GM23338 (cell line): ENCODE data around the gene CDHR4. TPM values are rescaled to one million over a fixed set of nuclear protein-coding genes. Genes with fewer than 3 reads are reported as not detected.

Experiments
- ATAC-seq: fragments of 200-7000 bp; cut with Tn5 transposase; 3 replicates; pipeline ENCODE4 v1.9.1; 2020
- DNase-seq: peaks from one replicate; pipeline ENCODE4 v3.0.0-alpha.2; 2015; ENCODE audit warnings: low spot score
- H2AFZ ChIP-seq: fragments of 200-600 bp; sonication (generic); 2 replicates; pipeline ENCODE4 v1.8.0; 2016; ENCODE audit warnings: antibody characterized with exemption, mild to moderate bottlenecking, moderate library complexity
- H3F3A ChIP-seq: fragments of 200-600 bp; sonication (generic); replicated peaks from 2 replicates; pipeline ENCODE4 v1.8.0; 2017; ENCODE audit warnings: antibody characterized with exemption, mixed run types, low read depth
- H3K27ac ChIP-seq: fragments of 200-600 bp; sonication (generic); 2 replicates; pipeline ENCODE4 v1.6.1; 2016; ENCODE audit warnings: low read depth
- H3K27me3 ChIP-seq: fragments of 200-600 bp; sonication (generic); 2 replicates; pipeline ENCODE4 v1.8.0; 2016; ENCODE audit warnings: mild to moderate bottlenecking, mixed run types, moderate library complexity; ENCODE audit not compliant: insufficient read depth
- H3K36me3 ChIP-seq: fragments of 200-600 bp; sonication (generic); 2 replicates; pipeline ENCODE4 v1.8.0; 2016; ENCODE audit warnings: mild to moderate bottlenecking; ENCODE audit not compliant: insufficient read depth
- H3K4me1 ChIP-seq: fragments of 200-600 bp; sonication (generic); 2 replicates; pipeline ENCODE4 v1.8.0; 2016; ENCODE audit warnings: mild to moderate bottlenecking, moderate library complexity; ENCODE audit not compliant: insufficient read depth
- H3K4me2 ChIP-seq: fragments of 200-600 bp; sonication (generic); 2 replicates; pipeline ENCODE4 v1.7.1; 2017; ENCODE audit warnings: mixed run types
- H3K4me3 ChIP-seq: fragments of 200-600 bp; sonication (generic); 2 replicates; pipeline ENCODE4 v1.6.1; 2016; ENCODE audit warnings: mixed run types
- H3K79me2 ChIP-seq: fragments of 200-600 bp; sonication (generic); replicated peaks from 2 replicates; pipeline ENCODE4 v1.8.0; 2017; ENCODE audit warnings: mild to moderate bottlenecking; ENCODE audit not compliant: insufficient read depth
- H3K9me2 ChIP-seq: fragments of 200-600 bp; sonication (generic); 2 replicates; pipeline ENCODE4 v1.8.0; 2017; ENCODE audit not compliant: insufficient read depth
- H4K20me1 ChIP-seq: fragments of 200-600 bp; sonication (generic); replicated peaks from 2 replicates; pipeline ENCODE4 v1.8.0; 2017; ENCODE audit warnings: mild to moderate bottlenecking; ENCODE audit not compliant: insufficient read depth
- H3K27ac Mint-ChIP-seq: 2 replicates; pipeline ENCODE4 v1.8.0; 2020; ENCODE audit warnings: inconsistent platforms, mild to moderate bottlenecking, moderate library complexity, mixed read lengths
- H3K27me3 Mint-ChIP-seq: 3 replicates; pipeline ENCODE4 v1.8.0; 2022; ENCODE audit warnings: low read depth, mild to moderate bottlenecking, moderate library complexity, mixed read lengths, inconsistent platforms; ENCODE audit not compliant: insufficient read depth, poor library complexity
- H3K36me3 Mint-ChIP-seq: 3 replicates; pipeline ENCODE4 v1.8.0; 2021; ENCODE audit warnings: low read depth, mild to moderate bottlenecking, inconsistent platforms, moderate library complexity, mixed read lengths
- H3K4me1 Mint-ChIP-seq: 3 replicates; pipeline ENCODE4 v1.8.0; 2020; ENCODE audit warnings: mild to moderate bottlenecking, inconsistent platforms, mixed read lengths
- H3K4me3 Mint-ChIP-seq: 3 replicates; pipeline ENCODE4 v1.8.0; 2021; ENCODE audit warnings: moderate library complexity, mild to moderate bottlenecking, inconsistent platforms, mixed read lengths
- H3K9me3 Mint-ChIP-seq: 3 replicates; pipeline ENCODE4 v1.8.0; 2020; ENCODE audit warnings: moderate library complexity, mild to moderate bottlenecking, inconsistent platforms, mixed read lengths
- CREB1 ChIP-seq: fragments of 250-450 bp; sonication (Bioruptor Pico); IDR thresholded peaks from 2 replicates; pipeline ENCODE4 v1.5.0; 2020; ENCODE audit warnings: low read depth, mild to moderate bottlenecking, moderate library complexity
- CTCF ChIP-seq, 2 experiments: fragments of 200-600 bp in 1 of 2; sonication (generic) in 1 of 2; conservative IDR thresholded peaks; 2 replicates each; pipeline versions ENCODE4 v1.5.1 to v1.6.1; 2016 to 2017; ENCODE audit warnings: antibody characterized with exemption in 2 of 2, low read depth in 2 of 2, mild to moderate bottlenecking in 2 of 2, moderate library complexity in 1 of 2
- EZH2 ChIP-seq: fragments of 200-600 bp; sonication (generic); IDR thresholded peaks from one replicate; pipeline ENCODE4 v1.8.0; 2017; ENCODE audit warnings: antibody characterized with exemption, mild to moderate bottlenecking, low read depth; ENCODE audit not compliant: unreplicated experiment
- EZH2phosphoT487 ChIP-seq: fragments of 200-600 bp; sonication (generic); IDR thresholded peaks from one replicate; pipeline ENCODE4 v1.8.1; 2018; ENCODE audit warnings: antibody characterized with exemption; ENCODE audit not compliant: unreplicated experiment
- JUNB ChIP-seq: IDR thresholded peaks from one replicate; pipeline ENCODE4 v1.6.1; 2016; ENCODE audit warnings: antibody characterized with exemption; ENCODE audit not compliant: unreplicated experiment
- NANOG ChIP-seq: IDR thresholded peaks from 2 replicates; pipeline ENCODE4 v1.6.1; 2016; ENCODE audit warnings: antibody characterized with exemption, borderline replicate concordance
- POLR2AphosphoS5 ChIP-seq: IDR thresholded peaks from 2 replicates; pipeline ENCODE4 v1.6.1; 2016; ENCODE audit warnings: antibody characterized with exemption, low read depth
- STAT1 ChIP-seq: IDR thresholded peaks from one replicate; pipeline ENCODE4 v1.6.1; 2016; ENCODE audit warnings: antibody characterized with exemption; ENCODE audit not compliant: unreplicated experiment
- ZNF114 ChIP-seq: fragments of 250-450 bp; sonication (Bioruptor Pico); IDR thresholded peaks from 2 replicates; pipeline ENCODE4 v1.5.0; 2020; ENCODE audit warnings: mild to moderate bottlenecking, moderate library complexity
- ZNF331 ChIP-seq: fragments of 250-450 bp; sonication (Bioruptor Pico); IDR thresholded peaks from 2 replicates; pipeline ENCODE4 v1.5.0; 2020; ENCODE audit warnings: low read depth, mild to moderate bottlenecking, moderate library complexity
- ZNF462 ChIP-seq: fragments of 250-450 bp; sonication (Bioruptor Pico); IDR thresholded peaks from 2 replicates; pipeline ENCODE4 v1.5.0; 2020; ENCODE audit warnings: mild to moderate bottlenecking, moderate library complexity
- polyA plus RNA-seq: library from polyadenylated mRNA; unstranded; fragments of >200 nt; fragmentation: Nextera tagmentation; extraction: Ambion mirVana; gene quantifications from 2 replicates; pipeline ENCODE4 v1.2.1, GENCODE V29; 2016
- total RNA-seq: library from RNA; depleted of rRNA; stranded (reverse); fragments of >200 nt; shearing (Covaris generic); gene quantifications from 2 replicates; pipeline ENCODE4 v1.2.3, GENCODE V29; 2014
- TF ChIP-seq, protein P1 (sequence below): IDR thresholded peaks from one replicate; pipeline ENCODE4 v1.6.1; 2018; ENCODE audit warnings: antibody characterized with exemption; ENCODE audit not compliant: unreplicated experiment
- TF ChIP-seq, protein P2 (sequence below): IDR thresholded peaks from 2 replicates; pipeline ENCODE4 v1.6.1; 2016; ENCODE audit warnings: antibody characterized with exemption

The CDHR4 gene
- total and polyA plus RNA-seq, 2 experiments from 2014 or later: 0.24 to 0.26 TPM

DNA sequence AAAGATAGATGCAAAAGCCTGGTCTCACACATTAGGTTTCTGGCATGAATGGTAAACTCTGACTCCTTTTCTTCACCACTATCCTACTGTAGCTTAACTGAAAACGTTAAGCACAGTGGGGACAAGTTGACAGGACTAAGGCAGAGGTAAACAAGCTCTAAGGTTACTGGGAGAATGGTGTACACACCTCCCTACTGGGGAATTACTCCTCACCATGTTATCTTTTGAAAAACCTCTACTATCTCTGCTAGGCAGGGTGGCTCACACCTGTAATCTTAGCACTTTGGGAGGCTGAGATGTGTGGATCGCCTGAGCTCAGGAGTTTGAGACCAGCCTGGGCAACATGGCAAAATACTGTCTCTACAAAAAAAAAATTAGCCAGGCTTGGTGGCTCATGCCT, 42.5 kb downstream of the CDHR4 start:
- TF ChIP-seq NANOG: no peak
- no peak for TF ChIP-seq ZNF462 (CRISPR knock-in tag)
- TF ChIP-seq, protein P1, sequence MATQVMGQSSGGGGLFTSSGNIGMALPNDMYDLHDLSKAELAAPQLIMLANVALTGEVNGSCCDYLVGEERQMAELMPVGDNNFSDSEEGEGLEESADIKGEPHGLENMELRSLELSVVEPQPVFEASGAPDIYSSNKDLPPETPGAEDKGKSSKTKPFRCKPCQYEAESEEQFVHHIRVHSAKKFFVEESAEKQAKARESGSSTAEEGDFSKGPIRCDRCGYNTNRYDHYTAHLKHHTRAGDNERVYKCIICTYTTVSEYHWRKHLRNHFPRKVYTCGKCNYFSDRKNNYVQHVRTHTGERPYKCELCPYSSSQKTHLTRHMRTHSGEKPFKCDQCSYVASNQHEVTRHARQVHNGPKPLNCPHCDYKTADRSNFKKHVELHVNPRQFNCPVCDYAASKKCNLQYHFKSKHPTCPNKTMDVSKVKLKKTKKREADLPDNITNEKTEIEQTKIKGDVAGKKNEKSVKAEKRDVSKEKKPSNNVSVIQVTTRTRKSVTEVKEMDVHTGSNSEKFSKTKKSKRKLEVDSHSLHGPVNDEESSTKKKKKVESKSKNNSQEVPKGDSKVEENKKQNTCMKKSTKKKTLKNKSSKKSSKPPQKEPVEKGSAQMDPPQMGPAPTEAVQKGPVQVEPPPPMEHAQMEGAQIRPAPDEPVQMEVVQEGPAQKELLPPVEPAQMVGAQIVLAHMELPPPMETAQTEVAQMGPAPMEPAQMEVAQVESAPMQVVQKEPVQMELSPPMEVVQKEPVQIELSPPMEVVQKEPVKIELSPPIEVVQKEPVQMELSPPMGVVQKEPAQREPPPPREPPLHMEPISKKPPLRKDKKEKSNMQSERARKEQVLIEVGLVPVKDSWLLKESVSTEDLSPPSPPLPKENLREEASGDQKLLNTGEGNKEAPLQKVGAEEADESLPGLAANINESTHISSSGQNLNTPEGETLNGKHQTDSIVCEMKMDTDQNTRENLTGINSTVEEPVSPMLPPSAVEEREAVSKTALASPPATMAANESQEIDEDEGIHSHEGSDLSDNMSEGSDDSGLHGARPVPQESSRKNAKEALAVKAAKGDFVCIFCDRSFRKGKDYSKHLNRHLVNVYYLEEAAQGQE: no peak
- TF ChIP-seq JUNB: no peak
- TF ChIP-seq, protein P2, sequence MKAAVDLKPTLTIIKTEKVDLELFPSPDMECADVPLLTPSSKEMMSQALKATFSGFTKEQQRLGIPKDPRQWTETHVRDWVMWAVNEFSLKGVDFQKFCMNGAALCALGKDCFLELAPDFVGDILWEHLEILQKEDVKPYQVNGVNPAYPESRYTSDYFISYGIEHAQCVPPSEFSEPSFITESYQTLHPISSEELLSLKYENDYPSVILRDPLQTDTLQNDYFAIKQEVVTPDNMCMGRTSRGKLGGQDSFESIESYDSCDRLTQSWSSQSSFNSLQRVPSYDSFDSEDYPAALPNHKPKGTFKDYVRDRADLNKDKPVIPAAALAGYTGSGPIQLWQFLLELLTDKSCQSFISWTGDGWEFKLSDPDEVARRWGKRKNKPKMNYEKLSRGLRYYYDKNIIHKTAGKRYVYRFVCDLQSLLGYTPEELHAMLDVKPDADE: no peak
- TF ChIP-seq EZH2phosphoT487: no peak
- TF ChIP-seq EZH2: no peak
- no peak for TF ChIP-seq CREB1 (CRISPR knock-in tag)
- no peak for TF ChIP-seq ZNF114 (CRISPR knock-in tag)
- no peak for TF ChIP-seq ZNF331 (CRISPR knock-in tag)
- TF ChIP-seq STAT1: no peak
- no peak for TF ChIP-seq POLR2AphosphoS5
- TF ChIP-seq CTCF (conservative IDR thresholded peaks at IDR 0.05; ENCODE audit: low read depth in 2 of 2): no peak
- Histone ChIP-seq H2AFZ (no peak overlapping the region), H3K79me2 (peaks cover 94% of the 10 kb centered on the region), H3K4me1 (no peaks in the 10 kb centered on the region), H3K9me2 (no peaks in the 10 kb centered on the region), H3K4me2 (no peak overlapping the region), H4K20me1 (peaks cover 32% of the 10 kb centered on the region), H3F3A (0 out of 2 replicates have a peak, but pooled peaks cover 5% of the 10 kb centered on the region), H3K27me3 (no peaks in the 10 kb centered on the region), H3K27ac (peak overlapping the region; percentile 52; the same call in 1 of the 2 replicates), H3K4me3 (no peak overlapping the region), H3K36me3 (no peaks in the 10 kb centered on the region)
- no peak for ATAC-seq
- H3K27me3 Mint-ChIP-seq: no peaks in the 10 kb centered on the region
- peaks cover 4% of the 10 kb centered on the region; the same call in 1 of the 3 replicates for H3K4me1 Mint-ChIP-seq
- no peak for DNase-seq
- no peak overlapping the region for H3K27ac Mint-ChIP-seq
- no peaks in the 10 kb centered on the region for H3K9me3 Mint-ChIP-seq
- no peaks in the 10 kb centered on the region for H3K36me3 Mint-ChIP-seq
- H3K4me3 Mint-ChIP-seq: no peak overlapping the region
